Activated CD8-positive, alpha-beta T cell treated with anti-CD3 and anti-CD28 coated beads for 36 hours (primary cell): ENCODE measurements around the gene DLGAP1. TPM values are rescaled to one million over a fixed set of nuclear protein-coding genes. Genes with fewer than 3 reads are reported as not detected.

Experiments
- ATAC-seq: fragments of 200-7000 bp; cut with Tn5 transposase; one replicate; pipeline ENCODE4 v1.10.0; 2021; ENCODE audit warnings: mild to moderate bottlenecking, moderate library complexity
- CTCF ChIA-PET: fragments of 350-600 bp; sonication (Branson Sonifier 250); formaldehyde crosslinking; loops from one replicate; lab custom pipeline; 2021; ENCODE audit warnings: antibody characterized with exemption; lab: Charles Lee
- POLR2A ChIA-PET: fragments of 350-600 bp; sonication (Branson Sonifier 250); formaldehyde crosslinking; loops from one replicate; lab custom pipeline; 2021; ENCODE audit warnings: antibody characterized with exemption; lab: Charles Lee
- DNase-seq: peaks from one replicate; pipeline ENCODE4 v3.0.0-alpha.2; 2020
- H3K27ac Mint-ChIP-seq: one replicate; pipeline ENCODE4 v1.8.0; 2021; ENCODE audit warnings: mild to moderate bottlenecking, mixed read lengths
- H3K27me3 Mint-ChIP-seq: one replicate; pipeline ENCODE4 v1.8.0; 2021; ENCODE audit warnings: mixed read lengths
- H3K36me3 Mint-ChIP-seq: one replicate; pipeline ENCODE4 v1.8.0; 2021; ENCODE audit warnings: low read depth, mixed read lengths
- H3K4me1 Mint-ChIP-seq: one replicate; pipeline ENCODE4 v1.8.0; 2021; ENCODE audit warnings: low read depth, mixed read lengths
- H3K4me3 Mint-ChIP-seq: one replicate; pipeline ENCODE4 v1.8.0; 2021; ENCODE audit warnings: mild to moderate bottlenecking, moderate library complexity, mixed read lengths
- H3K9me3 Mint-ChIP-seq: one replicate; pipeline ENCODE4 v1.8.0; 2021; ENCODE audit warnings: mixed read lengths
- intact Hi-C: fragments of 100-400 bp; cut with micrococcal nuclease; formaldehyde crosslinking; loops from one replicate; pipeline ENCODE4 v1.10.0; 2022
- microRNA-seq: library from miRNA; unstranded; fragments of <30 nt; microRNA quantifications from one replicate; pipeline ENCODE4 v1.2.0, GENCODE V29; 2022; ENCODE audit warnings: borderline microRNAs expressed, borderline replicate concordance
- total RNA-seq, 2 experiments: library from RNA; stranded (reverse); gene quantifications; one replicate each; pipeline ENCODE4 v1.2.3, GENCODE V29; 2021
- TF ChIP-seq, protein P1 (sequence below): fragments of 200-600 bp; IDR thresholded peaks from one replicate; pipeline ENCODE4 v1.8.0; 2022; ENCODE audit warnings: antibody characterized with exemption, mild to moderate bottlenecking

The DLGAP1 gene
- total RNA-seq, 2 experiments from 2014 or later = not detected

DNA sequence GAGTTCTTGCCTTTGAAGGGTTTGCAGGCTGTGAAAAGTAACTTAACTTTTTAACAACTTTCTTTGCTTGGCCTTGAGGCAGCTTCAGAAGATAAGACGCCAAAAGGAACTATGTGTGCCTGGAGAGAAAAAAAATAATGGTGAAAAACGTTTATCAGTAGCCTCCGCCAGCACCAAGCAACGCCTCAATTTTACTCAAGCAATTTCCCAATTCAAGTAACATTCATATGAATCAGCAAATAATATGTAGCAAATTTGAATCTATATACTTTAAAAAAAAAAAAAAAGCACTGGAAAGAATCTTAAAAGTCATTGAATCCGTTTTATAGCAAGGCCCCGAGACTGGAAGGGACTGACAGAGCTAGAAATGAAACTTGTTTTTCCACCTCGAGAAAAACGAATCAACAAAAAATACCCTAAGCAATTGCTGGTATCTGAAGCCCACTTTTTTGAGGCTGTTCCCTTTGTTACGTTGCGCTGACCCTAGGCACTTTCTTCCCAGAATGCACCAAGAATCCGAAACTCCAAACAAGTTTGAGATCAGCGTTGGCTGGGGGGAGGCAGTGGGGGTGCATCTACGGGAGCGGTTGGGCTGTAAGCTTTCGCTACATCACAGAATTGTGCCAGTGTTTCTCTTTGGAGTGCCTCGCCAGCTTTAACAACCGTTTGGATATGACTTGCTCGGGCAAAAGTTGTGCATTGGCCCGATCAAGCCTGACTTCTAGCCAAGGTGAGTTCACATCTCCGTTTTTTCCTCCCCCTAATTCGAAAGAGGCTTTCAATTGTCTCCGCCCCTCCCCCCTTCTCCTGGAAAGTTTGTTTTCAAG is 1007.8 kb downstream of the DLGAP1 start:
- TF ChIP-seq, protein P1, sequence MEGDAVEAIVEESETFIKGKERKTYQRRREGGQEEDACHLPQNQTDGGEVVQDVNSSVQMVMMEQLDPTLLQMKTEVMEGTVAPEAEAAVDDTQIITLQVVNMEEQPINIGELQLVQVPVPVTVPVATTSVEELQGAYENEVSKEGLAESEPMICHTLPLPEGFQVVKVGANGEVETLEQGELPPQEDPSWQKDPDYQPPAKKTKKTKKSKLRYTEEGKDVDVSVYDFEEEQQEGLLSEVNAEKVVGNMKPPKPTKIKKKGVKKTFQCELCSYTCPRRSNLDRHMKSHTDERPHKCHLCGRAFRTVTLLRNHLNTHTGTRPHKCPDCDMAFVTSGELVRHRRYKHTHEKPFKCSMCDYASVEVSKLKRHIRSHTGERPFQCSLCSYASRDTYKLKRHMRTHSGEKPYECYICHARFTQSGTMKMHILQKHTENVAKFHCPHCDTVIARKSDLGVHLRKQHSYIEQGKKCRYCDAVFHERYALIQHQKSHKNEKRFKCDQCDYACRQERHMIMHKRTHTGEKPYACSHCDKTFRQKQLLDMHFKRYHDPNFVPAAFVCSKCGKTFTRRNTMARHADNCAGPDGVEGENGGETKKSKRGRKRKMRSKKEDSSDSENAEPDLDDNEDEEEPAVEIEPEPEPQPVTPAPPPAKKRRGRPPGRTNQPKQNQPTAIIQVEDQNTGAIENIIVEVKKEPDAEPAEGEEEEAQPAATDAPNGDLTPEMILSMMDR = no peak
- intact Hi-C loops = no loop called here
- no peak for DNase-seq
- ATAC-seq = no peak
- ChIA-PET POLR2A (interaction anchor here (0.5 to 3.0 kb wide), 8 partner anchors 12 to 217 kb away, joined by 3 to 11 read pairs (median 4); no protein-coding TSS in a partner anchor), CTCF (interaction anchor here (0.7 to 3.5 kb wide), 9 partner anchors 9 to 219 kb away, joined by 3 to 21 read pairs (median 4); no protein-coding TSS in a partner anchor)
- peak overlapping the region; percentile 92 for H3K27ac Mint-ChIP-seq
- H3K36me3 Mint-ChIP-seq = peaks cover 11% of the 10 kb centered on the region
- H3K4me1 Mint-ChIP-seq = peaks cover 12% of the 10 kb centered on the region
- H3K4me3 Mint-ChIP-seq = peak overlapping the region; percentile 94
- H3K27me3 Mint-ChIP-seq = no peaks in the 10 kb centered on the region
- H3K9me3 Mint-ChIP-seq = no peaks in the 10 kb centered on the region

Small RNAs within 50 kb of the gene (microRNA-seq; reads per million reads assigned to microRNA genes)
- not detected for gene MIR6718
